ENCODE data around the gene EXOC4. TPM values are rescaled to one million over a fixed set of nuclear protein-coding genes. Genes with fewer than 3 reads are reported as not detected.

Gene EXOC4
- total RNA-seq, 1 experiment from 2014 or later, result 75.8 TPM

GRCh38 chr7:133958822-133959221 lies 705.9 kb downstream of the EXOC4 start:
- H3K79me1 ChIP-seq (ENCODE audit: insufficient read depth, low read depth, low read length, poor library complexity, severe bottlenecking), result no peaks in the 10 kb centered on the region
- TF ChIP-seq CTCF (conservative IDR thresholded peaks at IDR 0.05), result no peak
- H3K9me3 ChIP-seq (ENCODE audit: control insufficient read depth, low read depth, low read length), result peaks cover 9% of the 10 kb centered on the region
- H3K27ac ChIP-seq (ENCODE audit: insufficient read length, low read depth, low read length), result no peak overlapping the region
- H3K14ac ChIP-seq (ENCODE audit: insufficient read depth, low read length), result no peak overlapping the region
- H2BK12ac ChIP-seq (ENCODE audit: insufficient read length, low read depth, low read length), result no peak overlapping the region
- peaks cover 12% of the 10 kb centered on the region in 2 experiments for H3K9me3 Mint-ChIP-seq
- no peak for DNase-seq
- no peak overlapping the region for H3K27ac Mint-ChIP-seq
- H2BK5ac ChIP-seq (ENCODE audit: insufficient read length, low read length), result no peak overlapping the region
- H2AFZ ChIP-seq (ENCODE audit: low read length), result no peak overlapping the region
- H3K4me2 ChIP-seq (ENCODE audit: insufficient read depth, insufficient read length, low read length), result no peak overlapping the region
- no peak overlapping the region for H4K91ac ChIP-seq (ENCODE audit: insufficient read length, low read depth, low read length)
- H3K18ac ChIP-seq (ENCODE audit: insufficient read length, low read depth, low read length), result no peak overlapping the region
- no peaks in the 10 kb centered on the region; the same call in 1 of the 2 replicates for H3K27me3 Mint-ChIP-seq (ENCODE audit: low read depth)
- H2BK120ac ChIP-seq (ENCODE audit: low read depth, low read length, poor library complexity, severe bottlenecking), result no peak overlapping the region
- no peaks in the 10 kb centered on the region for H3K27me3 ChIP-seq (ENCODE audit: insufficient read depth, low read length)
- no peak overlapping the region for H2BK20ac ChIP-seq (ENCODE audit: low read depth, low read length, poor library complexity, severe bottlenecking)
- H3K23ac ChIP-seq (ENCODE audit: insufficient read length, low read depth, low read length), result no peak overlapping the region
- no peaks in the 10 kb centered on the region for H3K4me1 ChIP-seq (ENCODE audit: insufficient read depth, low read length)
- H4K5ac ChIP-seq (ENCODE audit: insufficient read length, low read depth, low read length), result no peak overlapping the region
- H3T11ph ChIP-seq (ENCODE audit: low read length), result no peak overlapping the region
- no peak overlapping the region for H3K56ac ChIP-seq (ENCODE audit: insufficient read length, low read depth, low read length)
- H3K36me3 Mint-ChIP-seq (ENCODE audit: insufficient read depth in 1 of 3, low read depth in 3 of 3), result peaks cover 6 to 20% (median 11%) of the 10 kb centered on the region in 3 experiments; a peak in 6 of 7 replicates
- H3K4me3 Mint-ChIP-seq, result no peak overlapping the region
- H3K4ac ChIP-seq (ENCODE audit: low read depth, low read length), result no peak overlapping the region
- H3K23me2 ChIP-seq (ENCODE audit: insufficient read length, low read depth, low read length, poor library complexity, severe bottlenecking), result no peaks in the 10 kb centered on the region
- WGBS (ENCODE audit: extremely low coverage, insufficient read length, low lambda C conversion rate), result no CpG with 5 or more reads among the region's 1 CpG
- H3K9ac ChIP-seq (ENCODE audit: extremely low read depth, insufficient read length, low read length), result no peak overlapping the region
- no peak overlapping the region for H2AK5ac ChIP-seq (ENCODE audit: insufficient read length, low read length)
- peaks cover 6 to 12% of the 10 kb centered on the region in 2 experiments; a peak in 2 of 4 replicates for H3K4me1 Mint-ChIP-seq
- no peak overlapping the region for H4K8ac ChIP-seq (replicated peaks; ENCODE audit: insufficient read length, low read depth, low read length)
- H4K20me1 ChIP-seq (ENCODE audit: control insufficient read depth, insufficient read depth, insufficient read length), result no peaks in the 10 kb centered on the region
- H3K79me2 ChIP-seq (ENCODE audit: insufficient read depth, low read length), result no peaks in the 10 kb centered on the region
- H2BK15ac ChIP-seq (ENCODE audit: low read depth, low read length), result no peak overlapping the region
